ENCODE measurements around the gene SEC22A. TPM values are rescaled to one million over a fixed set of nuclear protein-coding genes. Genes with fewer than 3 reads are reported as not detected.

The SEC22A gene
- total and polyA plus RNA-seq, 12 donors = 2.9 to 13.6 (median 10.0) TPM

DNA sequence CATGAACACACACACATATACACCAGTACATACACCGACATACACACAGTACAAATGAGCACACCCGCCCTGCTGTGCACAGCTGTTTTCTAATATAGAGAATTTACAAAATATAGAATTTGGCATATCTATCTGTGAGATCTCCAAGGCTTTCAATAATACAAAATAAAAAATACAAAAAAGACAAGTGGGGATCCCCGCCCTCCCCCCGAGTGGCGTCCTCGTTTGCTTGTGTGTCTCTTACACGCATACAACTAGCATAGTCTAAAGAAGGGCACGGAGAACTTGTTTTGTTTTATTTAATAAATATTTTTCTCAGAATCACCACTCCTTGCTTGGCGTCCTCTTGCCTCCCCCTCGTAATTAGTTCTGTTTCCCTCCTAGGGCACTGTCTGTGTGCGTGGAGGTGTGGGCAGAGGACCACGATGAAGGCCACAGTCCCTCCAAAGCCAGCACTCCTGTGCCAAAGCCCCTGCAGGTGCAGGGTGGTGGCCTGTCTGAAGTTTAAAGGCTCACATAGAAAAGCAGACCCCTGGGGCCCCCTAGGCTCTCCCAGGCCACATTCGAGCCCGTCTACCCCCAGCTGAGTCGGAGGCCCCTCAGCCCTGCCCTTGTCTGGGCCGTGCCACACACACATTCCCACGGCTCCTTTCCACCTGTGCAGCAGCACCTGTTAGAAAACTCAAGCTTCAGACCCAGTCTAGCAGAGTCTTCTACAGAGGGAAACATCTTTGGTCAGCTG, 82.1 kb downstream of the SEC22A start:
- H3K4me3 ChIP-seq = no peak overlapping the region
- DNase-seq = no peak
- H3K27me3 ChIP-seq = no peaks in the 10 kb centered on the region
- WGBS, 2 donors = 86 to 89% methylated on average over 17 of the region's 17 CpGs
- intact Hi-C loops (cut with DNase I) = no loop called here
- ATAC-seq = peak in 2 of 8 donors; percentile 2 to 21
- H3K27ac ChIP-seq = peak overlapping the region in 4 of 10 donors; percentile 14 to 47 (median 36)
- H3K36me3 ChIP-seq = peaks cover 0 to 74% (median 4%) of the 10 kb centered on the region in 9 donors
- peaks cover 0 to 21% (median 5%) of the 10 kb centered on the region in 9 donors for H3K4me1 ChIP-seq
- TF ChIP-seq, protein P1, sequence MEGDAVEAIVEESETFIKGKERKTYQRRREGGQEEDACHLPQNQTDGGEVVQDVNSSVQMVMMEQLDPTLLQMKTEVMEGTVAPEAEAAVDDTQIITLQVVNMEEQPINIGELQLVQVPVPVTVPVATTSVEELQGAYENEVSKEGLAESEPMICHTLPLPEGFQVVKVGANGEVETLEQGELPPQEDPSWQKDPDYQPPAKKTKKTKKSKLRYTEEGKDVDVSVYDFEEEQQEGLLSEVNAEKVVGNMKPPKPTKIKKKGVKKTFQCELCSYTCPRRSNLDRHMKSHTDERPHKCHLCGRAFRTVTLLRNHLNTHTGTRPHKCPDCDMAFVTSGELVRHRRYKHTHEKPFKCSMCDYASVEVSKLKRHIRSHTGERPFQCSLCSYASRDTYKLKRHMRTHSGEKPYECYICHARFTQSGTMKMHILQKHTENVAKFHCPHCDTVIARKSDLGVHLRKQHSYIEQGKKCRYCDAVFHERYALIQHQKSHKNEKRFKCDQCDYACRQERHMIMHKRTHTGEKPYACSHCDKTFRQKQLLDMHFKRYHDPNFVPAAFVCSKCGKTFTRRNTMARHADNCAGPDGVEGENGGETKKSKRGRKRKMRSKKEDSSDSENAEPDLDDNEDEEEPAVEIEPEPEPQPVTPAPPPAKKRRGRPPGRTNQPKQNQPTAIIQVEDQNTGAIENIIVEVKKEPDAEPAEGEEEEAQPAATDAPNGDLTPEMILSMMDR (IDR thresholded peaks at IDR 0.05) = no peak
- no peaks in the 10 kb centered on the region for H3K9me3 ChIP-seq

DNA sequence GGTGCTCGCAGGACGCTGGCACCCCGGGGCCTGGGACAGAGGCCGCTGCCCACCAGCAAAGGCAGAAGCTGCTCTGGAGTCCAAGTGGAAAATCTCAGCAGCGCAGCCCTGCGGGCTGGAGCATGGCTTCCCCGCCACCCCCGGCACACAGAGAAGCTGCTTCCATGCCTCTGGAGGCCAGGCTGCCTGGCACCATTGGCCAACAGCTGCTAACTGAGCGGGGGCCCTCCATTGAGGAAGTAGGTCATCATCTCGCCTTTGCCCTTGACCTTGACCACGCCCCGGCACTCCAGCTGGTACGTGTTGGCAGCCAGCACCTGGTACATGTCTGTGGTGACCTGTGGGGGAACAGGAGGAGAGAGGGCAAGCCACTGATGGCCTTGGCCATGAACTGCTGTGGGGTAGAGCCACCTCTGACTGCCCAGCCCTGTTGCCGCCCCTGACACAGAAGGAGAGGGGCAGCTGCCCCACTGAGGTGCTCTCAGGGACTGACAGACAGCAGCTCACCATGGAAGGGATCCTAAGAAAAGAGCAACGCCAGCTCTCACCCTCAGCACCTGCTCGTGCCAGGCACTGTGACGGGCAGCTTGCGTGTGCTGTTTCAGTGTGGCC, 82.8 kb downstream of the SEC22A start:
- DNase-seq (peak in 1 of 2 donors; percentile 37), ATAC-seq (peak in 7 of 8 donors; percentile 15 to 53 (median 38))
- WGBS, 2 donors = 75 to 76% methylated on average over 18 of the region's 18 CpGs
- Histone ChIP-seq H3K4me1 (peaks cover 0 to 21% (median 5%) of the 10 kb centered on the region in 9 donors), H3K27me3 (no peaks in the 10 kb centered on the region), H3K27ac (peak overlapping the region in 4 of 10 donors; percentile 14 to 47 (median 36)), H3K36me3 (peaks cover 0 to 81% (median 4%) of the 10 kb centered on the region in 9 donors), H3K4me3 (no peak overlapping the region), H3K9me3 (no peaks in the 10 kb centered on the region)
- intact Hi-C loops (cut with DNase I) = no loop called here
- TF ChIP-seq, protein P1 (IDR thresholded peaks at IDR 0.05) = no peak

DNA sequence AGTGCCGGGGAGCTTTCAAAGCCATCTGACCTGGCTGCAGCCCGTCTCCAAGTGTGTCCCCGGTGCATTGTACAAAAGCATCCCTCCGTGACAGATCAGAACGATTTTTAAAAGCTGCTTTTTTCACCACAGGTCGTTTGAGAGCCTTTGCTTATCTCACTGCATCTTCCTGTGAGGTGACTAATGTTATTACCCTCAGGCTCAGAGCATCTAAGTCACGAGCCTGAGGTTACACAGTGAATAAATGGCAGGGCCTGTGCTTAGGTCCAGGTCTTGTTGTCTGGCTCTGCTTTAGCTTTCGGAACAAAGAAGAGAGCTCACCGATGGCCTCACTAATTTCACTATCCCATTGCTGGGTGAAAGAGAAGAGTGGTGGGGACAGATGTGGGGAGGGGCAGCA, 83.3 kb downstream of the SEC22A start:
- no peak for ATAC-seq
- Histone ChIP-seq H3K9me3 (no peaks in the 10 kb centered on the region), H3K36me3 (peaks cover 0 to 86% (median 4%) of the 10 kb centered on the region in 9 donors), H3K4me3 (no peak overlapping the region), H3K4me1 (peaks cover 0 to 21% (median 5%) of the 10 kb centered on the region in 9 donors), H3K27ac (peak overlapping the region in 4 of 10 donors; percentile 14 to 47 (median 36)), H3K27me3 (no peaks in the 10 kb centered on the region)
- WGBS, 2 donors = 72 to 74% methylated on average over 9 of the region's 9 CpGs
- no peak for DNase-seq
- TF ChIP-seq, protein P1 (IDR thresholded peaks at IDR 0.05) = no peak
- intact Hi-C loops (cut with DNase I) = no loop called here

DNA sequence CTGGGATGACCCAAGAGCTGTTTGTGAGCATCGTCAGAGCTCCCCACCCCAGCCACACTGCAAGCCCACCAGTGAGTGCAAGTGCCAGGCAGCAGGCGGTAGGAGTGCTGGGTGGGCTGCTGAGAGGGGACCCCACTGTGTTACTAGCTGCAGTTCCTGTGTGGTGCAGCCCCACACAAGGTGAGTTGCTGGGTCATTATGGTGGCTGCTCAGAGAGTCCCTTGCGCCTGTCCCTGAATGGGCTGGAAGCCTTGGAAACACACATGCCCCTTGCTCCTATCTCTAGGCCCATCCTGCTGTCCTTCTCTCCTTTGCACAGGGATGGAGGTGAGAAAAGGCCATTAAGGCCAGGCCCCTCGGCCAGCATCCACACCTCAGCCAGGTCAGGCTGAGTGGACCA, 83.7 kb downstream of the SEC22A start:
- Histone ChIP-seq H3K4me3 (no peak overlapping the region), H3K9me3 (no peaks in the 10 kb centered on the region), H3K4me1 (peaks cover 0 to 21% (median 5%) of the 10 kb centered on the region in 9 donors), H3K27ac (no peak overlapping the region), H3K36me3 (peaks cover 0 to 88% (median 4%) of the 10 kb centered on the region in 9 donors), H3K27me3 (no peaks in the 10 kb centered on the region)
- intact Hi-C loops (cut with DNase I) = no loop called here
- DNase-seq = no peak
- no peak for ATAC-seq
- TF ChIP-seq, protein P1 (IDR thresholded peaks at IDR 0.05) = no peak
- WGBS, 2 donors = 85 to 88% methylated on average over 4 of the region's 4 CpGs
